Measurements from ENCODE around the gene MCRIP1.

Gene MCRIP1

DNA sequence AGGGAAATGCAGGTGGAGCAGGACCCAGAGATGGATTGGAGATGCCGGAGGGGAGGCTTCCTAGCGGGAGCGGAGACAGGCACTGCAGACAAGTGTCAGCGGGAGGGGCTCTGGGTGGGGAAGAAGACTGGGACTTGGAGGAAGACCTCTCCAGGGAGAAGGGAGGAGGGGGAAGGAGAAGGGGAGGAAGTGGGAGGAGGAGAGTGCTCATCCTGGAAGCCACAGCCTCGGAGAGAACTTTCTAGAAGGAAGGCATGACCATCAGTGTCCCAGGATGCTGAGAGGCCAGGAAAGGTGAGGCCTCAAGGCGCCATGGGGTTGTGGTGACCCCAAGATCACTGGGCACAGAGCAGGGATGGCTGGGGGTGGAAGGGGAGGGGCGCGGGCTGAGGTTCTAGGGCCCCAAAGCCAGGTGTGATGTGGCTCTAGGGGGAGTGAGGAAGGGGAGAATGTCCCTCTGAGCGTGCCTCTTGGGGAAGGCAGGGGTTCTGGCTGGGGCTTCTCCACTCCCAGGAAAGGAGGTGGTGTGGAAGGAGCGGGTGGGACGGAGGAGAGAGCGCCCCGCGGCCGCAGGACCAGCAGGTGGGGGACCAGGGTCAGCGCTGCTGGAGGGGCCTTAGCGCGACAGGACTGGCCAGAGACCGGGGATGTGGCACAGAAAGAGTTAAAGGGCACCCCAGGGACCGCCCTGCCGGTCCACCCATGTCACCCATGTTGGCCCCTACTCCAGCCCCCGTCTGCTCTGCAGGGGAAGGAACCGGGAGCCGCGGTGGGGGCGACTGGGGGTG lies 30.0 kb downstream of the MCRIP1 start:
- no peak for DNase-seq

GRCh38 chr17:81802048-81802758 lies 30.9 kb downstream of the MCRIP1 start:
- DNase-seq: no peak

GRCh38 chr17:81801327-81801726 lies 31.8 kb downstream of the MCRIP1 start:
- DNase-seq: no peak

GRCh38 chr17:81794509-81794908 lies 38.6 kb downstream of the MCRIP1 start:
- DNase-seq: no peak

DNA sequence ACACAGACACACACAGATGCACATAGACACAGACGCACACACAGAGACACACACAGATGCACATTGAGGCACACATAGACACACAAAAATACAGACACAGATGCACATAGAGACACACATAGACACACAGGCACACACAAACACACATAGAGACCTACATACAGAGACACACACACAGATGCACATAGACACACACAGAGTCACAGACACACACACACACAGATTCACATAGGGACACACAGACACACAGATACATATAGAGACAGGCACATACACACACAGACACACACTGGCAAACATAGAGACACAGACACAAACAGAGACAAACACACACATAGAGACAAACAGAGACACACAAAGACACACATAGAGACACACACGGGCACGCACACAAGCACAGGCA lies 39.0 kb downstream of the MCRIP1 start:
- no peak for DNase-seq

GRCh38 chr17:81792675-81793615 lies 40.1 kb downstream of the MCRIP1 start:
- DNase-seq: no peak

Data from 8988T (cell line).